ENCODE results near the gene SLX9.

DNA sequence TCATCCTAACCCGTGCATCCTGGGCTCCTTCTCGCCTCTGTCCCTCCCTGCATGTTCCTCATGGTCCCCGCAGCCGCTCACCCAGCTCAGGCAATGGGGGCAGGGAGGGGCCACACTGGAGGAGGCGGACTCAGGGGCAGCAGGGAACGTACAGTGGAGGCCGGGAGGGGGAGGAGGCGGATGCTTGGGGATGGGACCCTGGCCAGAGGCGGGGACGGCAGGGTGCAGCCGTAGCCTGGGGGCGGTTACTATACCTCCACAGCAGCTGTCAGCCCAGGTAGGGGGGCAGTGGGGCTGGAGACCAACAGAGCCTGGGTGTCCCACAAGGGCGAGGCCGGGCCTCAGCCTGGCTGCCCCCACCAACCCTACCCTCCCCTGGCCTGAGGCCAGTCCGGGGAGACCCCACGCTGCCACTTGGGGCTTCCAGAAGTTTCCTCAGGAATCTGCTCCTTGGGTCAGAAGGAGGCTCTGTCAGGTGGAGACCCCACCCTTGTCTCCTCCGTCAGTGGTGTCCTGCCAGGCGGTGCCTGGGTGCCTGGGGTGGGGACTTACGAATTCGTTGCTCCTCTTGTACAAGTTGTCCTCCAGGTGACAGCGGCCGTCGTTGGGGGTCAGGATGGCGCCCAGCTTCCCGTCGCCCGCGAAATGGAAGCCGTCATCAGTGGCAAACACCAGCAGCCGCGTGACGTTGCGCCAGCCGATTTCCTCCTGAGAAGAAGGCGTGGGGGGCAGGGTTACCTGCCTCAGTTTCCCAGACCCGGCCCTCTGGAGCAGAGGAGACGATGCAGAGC is 39.9 kb upstream of the SLX9 start:
- TF ChIP-seq, protein P1, sequence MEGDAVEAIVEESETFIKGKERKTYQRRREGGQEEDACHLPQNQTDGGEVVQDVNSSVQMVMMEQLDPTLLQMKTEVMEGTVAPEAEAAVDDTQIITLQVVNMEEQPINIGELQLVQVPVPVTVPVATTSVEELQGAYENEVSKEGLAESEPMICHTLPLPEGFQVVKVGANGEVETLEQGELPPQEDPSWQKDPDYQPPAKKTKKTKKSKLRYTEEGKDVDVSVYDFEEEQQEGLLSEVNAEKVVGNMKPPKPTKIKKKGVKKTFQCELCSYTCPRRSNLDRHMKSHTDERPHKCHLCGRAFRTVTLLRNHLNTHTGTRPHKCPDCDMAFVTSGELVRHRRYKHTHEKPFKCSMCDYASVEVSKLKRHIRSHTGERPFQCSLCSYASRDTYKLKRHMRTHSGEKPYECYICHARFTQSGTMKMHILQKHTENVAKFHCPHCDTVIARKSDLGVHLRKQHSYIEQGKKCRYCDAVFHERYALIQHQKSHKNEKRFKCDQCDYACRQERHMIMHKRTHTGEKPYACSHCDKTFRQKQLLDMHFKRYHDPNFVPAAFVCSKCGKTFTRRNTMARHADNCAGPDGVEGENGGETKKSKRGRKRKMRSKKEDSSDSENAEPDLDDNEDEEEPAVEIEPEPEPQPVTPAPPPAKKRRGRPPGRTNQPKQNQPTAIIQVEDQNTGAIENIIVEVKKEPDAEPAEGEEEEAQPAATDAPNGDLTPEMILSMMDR (IDR thresholded peaks at IDR 0.05; ENCODE audit: low read length) = no peak
- TF ChIP-seq EZH2 (IDR thresholded peaks at IDR 0.05; ENCODE audit: borderline replicate concordance, low read length) = no peak
